ENCODE measurements around the gene ITGAD. TPM values are rescaled to one million over a fixed set of nuclear protein-coding genes. Genes with fewer than 3 reads are reported as not detected.

The ITGAD gene
- total RNA-seq, 1 experiment from 2014 or later = not detected

DNA sequence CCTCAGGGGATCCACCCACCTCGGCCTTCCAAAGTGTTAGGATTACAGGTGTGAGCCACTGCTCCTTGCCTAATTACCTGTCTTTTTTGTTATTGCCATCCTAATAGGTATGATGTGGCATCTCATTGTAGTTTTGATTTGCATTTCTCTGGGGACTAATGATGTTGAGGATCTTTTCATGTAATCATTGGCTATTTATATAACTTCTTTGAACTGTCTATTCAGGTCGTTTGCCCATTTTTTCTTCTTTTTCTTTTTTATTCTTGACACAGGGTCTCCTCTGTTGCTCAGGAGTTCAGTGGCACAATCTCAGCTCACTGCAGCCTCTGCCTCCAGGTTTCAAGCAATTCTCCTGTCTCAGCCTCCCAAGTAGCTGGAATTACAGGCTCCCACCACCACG lies 77.5 kb downstream of the ITGAD start (continued):
- TF ChIP-seq, protein P1, sequence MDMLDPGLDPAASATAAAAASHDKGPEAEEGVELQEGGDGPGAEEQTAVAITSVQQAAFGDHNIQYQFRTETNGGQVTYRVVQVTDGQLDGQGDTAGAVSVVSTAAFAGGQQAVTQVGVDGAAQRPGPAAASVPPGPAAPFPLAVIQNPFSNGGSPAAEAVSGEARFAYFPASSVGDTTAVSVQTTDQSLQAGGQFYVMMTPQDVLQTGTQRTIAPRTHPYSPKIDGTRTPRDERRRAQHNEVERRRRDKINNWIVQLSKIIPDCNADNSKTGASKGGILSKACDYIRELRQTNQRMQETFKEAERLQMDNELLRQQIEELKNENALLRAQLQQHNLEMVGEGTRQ (CRISPR knock-in tag; IDR thresholded peaks at IDR 0.05) = no peak
- TF ChIP-seq, protein P2, sequence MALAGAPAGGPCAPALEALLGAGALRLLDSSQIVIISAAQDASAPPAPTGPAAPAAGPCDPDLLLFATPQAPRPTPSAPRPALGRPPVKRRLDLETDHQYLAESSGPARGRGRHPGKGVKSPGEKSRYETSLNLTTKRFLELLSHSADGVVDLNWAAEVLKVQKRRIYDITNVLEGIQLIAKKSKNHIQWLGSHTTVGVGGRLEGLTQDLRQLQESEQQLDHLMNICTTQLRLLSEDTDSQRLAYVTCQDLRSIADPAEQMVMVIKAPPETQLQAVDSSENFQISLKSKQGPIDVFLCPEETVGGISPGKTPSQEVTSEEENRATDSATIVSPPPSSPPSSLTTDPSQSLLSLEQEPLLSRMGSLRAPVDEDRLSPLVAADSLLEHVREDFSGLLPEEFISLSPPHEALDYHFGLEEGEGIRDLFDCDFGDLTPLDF (CRISPR knock-in tag; IDR thresholded peaks at IDR 0.05) = no peak
- TF ChIP-seq MYBL2 (CRISPR knock-in tag; IDR thresholded peaks at IDR 0.05) (no peak), ZNF671 (CRISPR knock-in tag; IDR thresholded peaks at IDR 0.05) (no peak), FOXK1 (CRISPR knock-in tag; IDR thresholded peaks at IDR 0.05) (no peak), TP53 (CRISPR knock-in tag; IDR thresholded peaks at IDR 0.05) (no peak), ZNF121 (CRISPR knock-in tag; IDR thresholded peaks at IDR 0.05) (no peak)
- TF ChIP-seq, protein P3, sequence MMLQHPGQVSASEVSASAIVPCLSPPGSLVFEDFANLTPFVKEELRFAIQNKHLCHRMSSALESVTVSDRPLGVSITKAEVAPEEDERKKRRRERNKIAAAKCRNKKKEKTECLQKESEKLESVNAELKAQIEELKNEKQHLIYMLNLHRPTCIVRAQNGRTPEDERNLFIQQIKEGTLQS (CRISPR knock-in tag; conservative IDR thresholded peaks at IDR 0.05) = no peak
- TF ChIP-seq, protein P4, sequence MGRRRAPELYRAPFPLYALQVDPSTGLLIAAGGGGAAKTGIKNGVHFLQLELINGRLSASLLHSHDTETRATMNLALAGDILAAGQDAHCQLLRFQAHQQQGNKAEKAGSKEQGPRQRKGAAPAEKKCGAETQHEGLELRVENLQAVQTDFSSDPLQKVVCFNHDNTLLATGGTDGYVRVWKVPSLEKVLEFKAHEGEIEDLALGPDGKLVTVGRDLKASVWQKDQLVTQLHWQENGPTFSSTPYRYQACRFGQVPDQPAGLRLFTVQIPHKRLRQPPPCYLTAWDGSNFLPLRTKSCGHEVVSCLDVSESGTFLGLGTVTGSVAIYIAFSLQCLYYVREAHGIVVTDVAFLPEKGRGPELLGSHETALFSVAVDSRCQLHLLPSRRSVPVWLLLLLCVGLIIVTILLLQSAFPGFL (CRISPR knock-in tag; IDR thresholded peaks at IDR 0.05; ENCODE audit: borderline replicate concordance) = no peak
- TF ChIP-seq, protein P5, sequence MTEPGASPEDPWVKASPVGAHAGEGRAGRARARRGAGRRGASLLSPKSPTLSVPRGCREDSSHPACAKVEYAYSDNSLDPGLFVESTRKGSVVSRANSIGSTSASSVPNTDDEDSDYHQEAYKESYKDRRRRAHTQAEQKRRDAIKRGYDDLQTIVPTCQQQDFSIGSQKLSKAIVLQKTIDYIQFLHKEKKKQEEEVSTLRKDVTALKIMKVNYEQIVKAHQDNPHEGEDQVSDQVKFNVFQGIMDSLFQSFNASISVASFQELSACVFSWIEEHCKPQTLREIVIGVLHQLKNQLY (CRISPR knock-in tag; IDR thresholded peaks at IDR 0.05) = no peak

DNA sequence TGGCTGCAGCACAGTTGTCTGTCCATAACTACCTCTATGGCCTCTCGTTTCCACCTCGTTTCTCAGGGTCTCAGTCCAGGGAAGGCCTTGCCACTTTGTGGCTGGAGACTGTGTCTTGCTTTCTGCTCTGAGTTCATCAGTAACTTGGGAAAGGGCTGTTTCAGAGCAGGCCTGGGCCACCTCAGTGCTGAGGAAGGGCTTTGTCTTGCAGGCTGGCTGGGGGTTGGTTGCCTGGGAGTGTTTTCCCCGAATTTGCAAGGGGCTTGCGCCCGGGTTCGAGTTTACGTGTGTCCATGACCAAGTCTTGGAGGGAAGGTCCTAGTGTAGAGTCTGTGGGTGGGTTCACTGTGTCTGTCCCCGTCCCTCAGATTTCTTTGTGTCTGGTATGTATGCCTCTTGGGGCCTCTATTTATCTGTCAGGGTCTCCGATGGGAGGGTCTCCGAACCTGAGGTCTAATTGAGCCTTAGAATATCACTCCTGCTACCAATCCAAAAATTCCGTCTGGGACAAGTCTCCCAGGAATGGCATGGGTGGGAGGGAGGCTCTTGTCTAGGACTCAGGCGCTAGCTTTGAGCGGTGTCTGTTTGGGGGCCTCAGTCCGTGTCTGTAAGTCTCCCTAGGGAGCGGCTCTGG lies 78.2 kb downstream of the ITGAD start:
- Mint-ChIP-seq H3K4me1 (peaks cover 9% of the 10 kb centered on the region), H3K36me3 (peaks cover 2% of the 10 kb centered on the region; the same call in 1 of the 2 replicates), H3K9me3 (0 out of 2 replicates have a peak, but pooled peaks cover 5% of the 10 kb centered on the region), H3K27me3 (ENCODE audit: low read depth) (peaks cover 58% of the 10 kb centered on the region), H3K4me3 (peak overlapping the region; percentile 61), H3K27ac (no peak overlapping the region)
- ChIA-PET CTCF (interaction anchor here (0.6 to 13.1 kb wide), 4 partner anchors 14 to 1498 kb away, joined by 3 to 221 read pairs (median 3); partner anchors contain the start of genes ARMC5 and TAOK2), POLR2A (interaction anchor here (1.0 to 1.3 kb wide), 2 partner anchors 11 to 241 kb away, joined by 3 to 10 read pairs; partner anchors contain the start of gene ARMC5)
- ATAC-seq (no peak), DNase-seq (ENCODE audit: low spot score) (no peak)
- no peak for TF ChIP-seq ZNF671 (CRISPR knock-in tag; IDR thresholded peaks at IDR 0.05)
- TF ChIP-seq, protein P6, sequence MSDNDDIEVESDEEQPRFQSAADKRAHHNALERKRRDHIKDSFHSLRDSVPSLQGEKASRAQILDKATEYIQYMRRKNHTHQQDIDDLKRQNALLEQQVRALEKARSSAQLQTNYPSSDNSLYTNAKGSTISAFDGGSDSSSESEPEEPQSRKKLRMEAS (CRISPR knock-in tag; IDR thresholded peaks at IDR 0.05) = no peak
- TF ChIP-seq, protein P7, sequence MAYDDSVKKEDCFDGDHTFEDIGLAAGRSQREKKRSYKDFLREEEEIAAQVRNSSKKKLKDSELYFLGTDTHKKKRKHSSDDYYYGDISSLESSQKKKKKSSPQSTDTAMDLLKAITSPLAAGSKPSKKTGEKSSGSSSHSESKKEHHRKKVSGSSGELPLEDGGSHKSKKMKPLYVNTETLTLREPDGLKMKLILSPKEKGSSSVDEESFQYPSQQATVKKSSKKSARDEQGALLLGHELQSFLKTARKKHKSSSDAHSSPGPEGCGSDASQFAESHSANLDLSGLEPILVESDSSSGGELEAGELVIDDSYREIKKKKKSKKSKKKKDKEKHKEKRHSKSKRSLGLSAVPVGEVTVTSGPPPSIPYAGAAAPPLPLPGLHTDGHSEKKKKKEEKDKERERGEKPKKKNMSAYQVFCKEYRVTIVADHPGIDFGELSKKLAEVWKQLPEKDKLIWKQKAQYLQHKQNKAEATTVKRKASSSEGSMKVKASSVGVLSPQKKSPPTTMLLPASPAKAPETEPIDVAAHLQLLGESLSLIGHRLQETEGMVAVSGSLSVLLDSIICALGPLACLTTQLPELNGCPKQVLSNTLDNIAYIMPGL (CRISPR knock-in tag; IDR thresholded peaks at IDR 0.05) = 0 out of 2 replicates have a peak, but pooled peaks have one; percentile 20

DNA sequence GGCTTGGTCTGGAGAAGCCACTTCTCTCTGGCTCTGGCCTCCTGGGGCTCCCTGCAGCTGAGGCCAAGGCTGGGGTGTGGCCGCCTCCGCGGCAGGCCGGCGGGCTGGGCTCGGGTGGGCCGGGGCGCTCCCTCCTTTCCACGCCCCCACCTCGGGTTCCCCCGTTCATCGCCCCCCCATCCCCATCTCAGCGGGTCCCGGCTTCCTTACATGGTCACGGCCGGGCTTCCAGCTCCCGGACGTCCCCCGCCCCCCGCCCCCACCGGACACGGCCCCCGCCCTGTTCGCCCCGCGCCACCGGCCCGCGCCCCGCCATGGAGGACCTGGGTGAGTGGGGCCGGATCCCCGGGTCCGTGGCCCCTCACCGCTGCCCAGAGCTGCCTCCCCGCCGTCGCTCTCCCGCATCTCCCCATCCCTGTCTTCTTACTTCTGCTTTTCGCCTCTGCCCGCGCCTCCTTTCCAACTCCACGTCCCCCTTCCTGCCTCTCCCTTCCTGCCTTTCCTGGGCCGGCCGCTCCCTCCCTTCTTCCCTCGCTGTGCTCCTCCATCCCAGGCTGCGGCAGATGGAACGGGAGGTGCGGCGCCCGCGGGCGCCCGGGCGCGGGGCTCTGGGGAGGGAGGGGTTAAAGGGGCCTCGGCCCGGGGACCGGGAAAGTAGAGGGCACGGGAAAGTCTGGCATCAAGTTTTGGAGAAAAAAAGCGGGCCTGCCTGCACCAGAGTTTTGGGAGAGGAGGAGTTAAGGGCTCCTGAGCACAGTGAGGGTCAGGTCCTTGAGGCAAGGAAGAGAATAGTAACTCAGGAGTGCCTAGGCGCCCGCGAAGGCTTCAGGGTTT lies 79.0 kb downstream of the ITGAD start, which contains the start of gene TGFB1I1:
TGFB1I1 (plus strand) TSS at position 278 of the 834 bp plus-strand sequence; CDS start at position 315, 37 bp downstream.
- Mint-ChIP-seq H3K36me3 (no peaks in the 10 kb centered on the region), H3K4me3 (peak within 1 kb of the TSS; percentile 82), H3K27me3 (ENCODE audit: low read depth) (peaks cover 63% of the 10 kb centered on the region), H3K9me3 (0 out of 2 replicates have a peak, but pooled peaks cover 5% of the 10 kb centered on the region), H3K27ac (no peak within 1 kb of the TSS), H3K4me1 (peaks cover 10% of the 10 kb centered on the region)
- CTCF ChIA-PET = interaction anchor here (0.6 to 13.1 kb wide), 4 partner anchors 15 to 1498 kb away, joined by 3 to 221 read pairs (median 3); partner anchors contain the start of genes ARMC5 and TAOK2
- ATAC-seq (peak; percentile 2), DNase-seq (ENCODE audit: low spot score) (peak; percentile 59)
- POLR2A ChIA-PET = interaction anchor here (1.0 to 1.3 kb wide), 2 partner anchors 12 to 241 kb away, joined by 3 to 10 read pairs; partner anchors contain the start of gene ARMC5
- TF ChIP-seq ETV6 (CRISPR knock-in tag; IDR thresholded peaks at IDR 0.05) (no peak), SOX15 (CRISPR knock-in tag; IDR thresholded peaks at IDR 0.05) (no peak), KAT7 (CRISPR knock-in tag; IDR thresholded peaks at IDR 0.05; ENCODE audit: borderline replicate concordance) (no peak), ZNF671 (CRISPR knock-in tag; IDR thresholded peaks at IDR 0.05) (no peak), TCF7 (CRISPR knock-in tag; IDR thresholded peaks at IDR 0.05; ENCODE audit: low read depth) (no peak)
- TF ChIP-seq, protein P8, sequence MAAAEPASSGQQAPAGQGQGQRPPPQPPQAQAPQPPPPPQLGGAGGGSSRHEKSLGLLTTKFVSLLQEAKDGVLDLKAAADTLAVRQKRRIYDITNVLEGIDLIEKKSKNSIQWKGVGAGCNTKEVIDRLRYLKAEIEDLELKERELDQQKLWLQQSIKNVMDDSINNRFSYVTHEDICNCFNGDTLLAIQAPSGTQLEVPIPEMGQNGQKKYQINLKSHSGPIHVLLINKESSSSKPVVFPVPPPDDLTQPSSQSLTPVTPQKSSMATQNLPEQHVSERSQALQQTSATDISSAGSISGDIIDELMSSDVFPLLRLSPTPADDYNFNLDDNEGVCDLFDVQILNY (CRISPR knock-in tag; IDR thresholded peaks at IDR 0.05) = no peak
- TF ChIP-seq, protein P9, sequence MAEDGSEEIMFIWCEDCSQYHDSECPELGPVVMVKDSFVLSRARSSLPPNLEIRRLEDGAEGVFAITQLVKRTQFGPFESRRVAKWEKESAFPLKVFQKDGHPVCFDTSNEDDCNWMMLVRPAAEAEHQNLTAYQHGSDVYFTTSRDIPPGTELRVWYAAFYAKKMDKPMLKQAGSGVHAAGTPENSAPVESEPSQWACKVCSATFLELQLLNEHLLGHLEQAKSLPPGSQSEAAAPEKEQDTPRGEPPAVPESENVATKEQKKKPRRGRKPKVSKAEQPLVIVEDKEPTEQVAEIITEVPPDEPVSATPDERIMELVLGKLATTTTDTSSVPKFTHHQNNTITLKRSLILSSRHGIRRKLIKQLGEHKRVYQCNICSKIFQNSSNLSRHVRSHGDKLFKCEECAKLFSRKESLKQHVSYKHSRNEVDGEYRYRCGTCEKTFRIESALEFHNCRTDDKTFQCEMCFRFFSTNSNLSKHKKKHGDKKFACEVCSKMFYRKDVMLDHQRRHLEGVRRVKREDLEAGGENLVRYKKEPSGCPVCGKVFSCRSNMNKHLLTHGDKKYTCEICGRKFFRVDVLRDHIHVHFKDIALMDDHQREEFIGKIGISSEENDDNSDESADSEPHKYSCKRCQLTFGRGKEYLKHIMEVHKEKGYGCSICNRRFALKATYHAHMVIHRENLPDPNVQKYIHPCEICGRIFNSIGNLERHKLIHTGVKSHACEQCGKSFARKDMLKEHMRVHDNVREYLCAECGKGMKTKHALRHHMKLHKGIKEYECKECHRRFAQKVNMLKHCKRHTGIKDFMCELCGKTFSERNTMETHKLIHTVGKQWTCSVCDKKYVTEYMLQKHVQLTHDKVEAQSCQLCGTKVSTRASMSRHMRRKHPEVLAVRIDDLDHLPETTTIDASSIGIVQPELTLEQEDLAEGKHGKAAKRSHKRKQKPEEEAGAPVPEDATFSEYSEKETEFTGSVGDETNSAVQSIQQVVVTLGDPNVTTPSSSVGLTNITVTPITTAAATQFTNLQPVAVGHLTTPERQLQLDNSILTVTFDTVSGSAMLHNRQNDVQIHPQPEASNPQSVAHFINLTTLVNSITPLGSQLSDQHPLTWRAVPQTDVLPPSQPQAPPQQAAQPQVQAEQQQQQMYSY (CRISPR knock-in tag; IDR thresholded peaks at IDR 0.05) = no peak
